Measurements from ENCODE around the gene KRTAP2-2. TPM values are rescaled to one million over a fixed set of nuclear protein-coding genes. Genes with fewer than 3 reads are reported as not detected.

The KRTAP2-2 gene
- polyA plus RNA-seq, 6 donors from 2014 or later = not detected

DNA sequence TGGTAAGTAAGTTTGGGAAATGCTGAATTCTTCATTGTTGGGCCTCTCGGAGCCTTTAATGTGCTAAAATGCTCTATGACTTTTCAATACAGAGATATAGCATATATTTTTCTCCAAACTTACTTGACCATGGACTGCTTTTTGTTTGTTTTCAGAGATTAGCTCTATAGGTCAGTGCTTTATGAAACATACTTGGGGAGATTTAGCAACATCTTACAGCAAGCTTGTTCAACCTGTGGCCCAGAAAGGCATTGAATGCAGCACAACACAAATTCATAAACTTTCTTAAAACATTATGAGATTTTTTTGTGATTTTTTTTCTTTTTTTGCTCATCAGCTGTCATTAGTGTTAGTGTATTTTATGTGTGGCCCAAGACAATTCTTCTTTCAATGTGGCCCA, 45.1 kb downstream of the KRTAP2-2 start:
- Mint-ChIP-seq H3K4me3 (no peak overlapping the region), H3K27ac (no peak overlapping the region), H3K4me1 (peaks cover 0 to 1% (median 0%) of the 10 kb centered on the region in 3 donors), H3K27me3 (peaks cover 0 to 12% (median 0%) of the 10 kb centered on the region in 3 donors), H3K36me3 (no peaks in the 10 kb centered on the region), H3K9me3 (no peaks in the 10 kb centered on the region)
- DNase-seq (no peak), ATAC-seq (ENCODE audit: low read depth in 2 of 2) (no peak)

- H3K36me3 Mint-ChIP-seq = no peaks in the 10 kb centered on the region
- no peak for DNase-seq
- H3K27ac Mint-ChIP-seq = no peak overlapping the region
These were observed 45.7 kb downstream of the KRTAP2-2 start for GRCh38 chr17:41009301-41009760.

GRCh38 chr17:41008811-41009210, 46.2 kb downstream of the KRTAP2-2 start, which contains the start of gene KRTAP3-1:
TSS of gene KRTAP3-1 (minus strand) at chr17:41009128. CDS start at chr17:41009074, 54 bp downstream.
- ATAC-seq (ENCODE audit: low read depth in 2 of 2) = no peak
- Mint-ChIP-seq H3K4me3 (no peak within 1 kb of the TSS), H3K27ac (no peak within 1 kb of the TSS), H3K4me1 (no peaks in the 10 kb centered on the region), H3K27me3 (peaks cover 0 to 22% (median 8%) of the 10 kb centered on the region in 3 donors), H3K9me3 (no peaks in the 10 kb centered on the region), H3K36me3 (no peaks in the 10 kb centered on the region)
- DNase-seq = no peak

More at GRCh38 chr17:41009301-41009760, 45.7 kb downstream of the KRTAP2-2 start:
- no peaks in the 10 kb centered on the region for H3K9me3 Mint-ChIP-seq
- H3K4me1 Mint-ChIP-seq = no peaks in the 10 kb centered on the region
- H3K27me3 Mint-ChIP-seq = peaks cover 0 to 16% (median 3%) of the 10 kb centered on the region in 3 donors
- no peak for ATAC-seq (ENCODE audit: low read depth in 2 of 2)
- H3K4me3 Mint-ChIP-seq = no peak overlapping the region

Other genes with a start within 250 kb of the KRTAP2-2 start
- 100 to 1,000 TPM; 194 to 275 (median 232) TPM for gene KRT10, start 232.6 kb downstream of the KRTAP2-2 start, polyA plus RNA-seq (ENCODE audit: low read depth in 6 of 6)
- not detected for gene KRT12, start 188.0 kb downstream of the KRTAP2-2 start, polyA plus RNA-seq (ENCODE audit: low read depth in 6 of 6)
- gene KRT20, start 170.0 kb downstream of the KRTAP2-2 start, polyA plus RNA-seq (ENCODE audit: low read depth in 6 of 6) = not detected
- gene KRT23, start 117.6 kb downstream of the KRTAP2-2 start, polyA plus RNA-seq (ENCODE audit: low read depth in 6 of 6) = under 1 TPM in 1 of 6 donors, not detected in 5; 0.19 TPM
- gene KRT39, start 88.3 kb downstream of the KRTAP2-2 start, polyA plus RNA-seq (ENCODE audit: low read depth in 6 of 6) = not detected
- gene KRT40, start 70.9 kb downstream of the KRTAP2-2 start, polyA plus RNA-seq (ENCODE audit: low read depth in 6 of 6) = not detected
- gene KRTAP3-3, start 61.1 kb downstream of the KRTAP2-2 start, polyA plus RNA-seq (ENCODE audit: low read depth in 6 of 6) = not detected
- not detected for gene KRTAP3-2, start 55.3 kb downstream of the KRTAP2-2 start, polyA plus RNA-seq (ENCODE audit: low read depth in 6 of 6)
- gene KRTAP3-1, start 46.1 kb downstream of the KRTAP2-2 start, polyA plus RNA-seq (ENCODE audit: low read depth in 6 of 6) = not detected
- not detected for gene KRTAP1-5, start 28.0 kb downstream of the KRTAP2-2 start, polyA plus RNA-seq (ENCODE audit: low read depth in 6 of 6)
- not detected for gene KRTAP1-4, start 25.0 kb downstream of the KRTAP2-2 start, polyA plus RNA-seq (ENCODE audit: low read depth in 6 of 6)
- not detected for gene KRTAP1-3, start 20.4 kb downstream of the KRTAP2-2 start, polyA plus RNA-seq (ENCODE audit: low read depth in 6 of 6)
- not detected for gene KRTAP1-1, start 13.8 kb downstream of the KRTAP2-2 start, polyA plus RNA-seq (ENCODE audit: low read depth in 6 of 6)
- not detected for gene KRTAP2-1, start 7.9 kb downstream of the KRTAP2-2 start, polyA plus RNA-seq (ENCODE audit: low read depth in 6 of 6)
- not detected for gene KRTAP2-3, start 4.9 kb upstream of the KRTAP2-2 start, polyA plus RNA-seq (ENCODE audit: low read depth in 6 of 6)
- gene KRTAP2-4, start 10.6 kb upstream of the KRTAP2-2 start, polyA plus RNA-seq (ENCODE audit: low read depth in 6 of 6) = not detected
- not detected for gene KRTAP4-7, start 28.9 kb upstream of the KRTAP2-2 start, polyA plus RNA-seq (ENCODE audit: low read depth in 6 of 6)
- not detected for gene KRTAP4-8, start 42.9 kb upstream of the KRTAP2-2 start, polyA plus RNA-seq (ENCODE audit: low read depth in 6 of 6)
- gene KRTAP4-16, start 47.0 kb upstream of the KRTAP2-2 start, polyA plus RNA-seq (ENCODE audit: low read depth in 6 of 6) = not detected
- not detected for gene KRTAP4-9, start 50.2 kb upstream of the KRTAP2-2 start, polyA plus RNA-seq (ENCODE audit: low read depth in 6 of 6)
- gene KRTAP4-11, start 63.1 kb upstream of the KRTAP2-2 start, polyA plus RNA-seq (ENCODE audit: low read depth in 6 of 6) = not detected
- gene KRTAP4-12, start 69.0 kb upstream of the KRTAP2-2 start, polyA plus RNA-seq (ENCODE audit: low read depth in 6 of 6) = 1 to 10 TPM in 2 of 6 donors, under 1 TPM in 2, not detected in 2; 0.30 to 3.3 (median 1.3) TPM
- 1 to 10 TPM in 2 of 6 donors, not detected in 4; 1.6 to 2.0 TPM for gene KRTAP4-6, start 85.3 kb upstream of the KRTAP2-2 start, polyA plus RNA-seq (ENCODE audit: low read depth in 6 of 6)
- not detected for gene KRTAP4-5, start 94.6 kb upstream of the KRTAP2-2 start, polyA plus RNA-seq (ENCODE audit: low read depth in 6 of 6)
- not detected for gene KRTAP4-4, start 105.5 kb upstream of the KRTAP2-2 start, polyA plus RNA-seq (ENCODE audit: low read depth in 6 of 6)
- not detected for gene KRTAP4-3, start 113.0 kb upstream of the KRTAP2-2 start, polyA plus RNA-seq (ENCODE audit: low read depth in 6 of 6)
- not detected for gene KRTAP4-2, start 123.0 kb upstream of the KRTAP2-2 start, polyA plus RNA-seq (ENCODE audit: low read depth in 6 of 6)
- gene KRTAP4-1, start 129.7 kb upstream of the KRTAP2-2 start, polyA plus RNA-seq (ENCODE audit: low read depth in 6 of 6) = not detected
- gene KRTAP9-1, start 134.7 kb upstream of the KRTAP2-2 start, polyA plus RNA-seq (ENCODE audit: low read depth in 6 of 6) = not detected
- gene KRTAP9-2, start 171.4 kb upstream of the KRTAP2-2 start, polyA plus RNA-seq (ENCODE audit: low read depth in 6 of 6) = not detected
- gene KRTAP9-3, start 177.2 kb upstream of the KRTAP2-2 start, polyA plus RNA-seq (ENCODE audit: low read depth in 6 of 6) = not detected
- not detected for gene KRTAP9-8, start 182.8 kb upstream of the KRTAP2-2 start, polyA plus RNA-seq (ENCODE audit: low read depth in 6 of 6)
- gene KRTAP9-4, start 194.5 kb upstream of the KRTAP2-2 start, polyA plus RNA-seq (ENCODE audit: low read depth in 6 of 6) = not detected
- not detected for gene KRTAP9-9, start 200.2 kb upstream of the KRTAP2-2 start, polyA plus RNA-seq (ENCODE audit: low read depth in 6 of 6)
- gene KRTAP9-6, start 210.1 kb upstream of the KRTAP2-2 start, polyA plus RNA-seq (ENCODE audit: low read depth in 6 of 6) = not detected
- gene KRTAP9-7, start 220.5 kb upstream of the KRTAP2-2 start, polyA plus RNA-seq (ENCODE audit: low read depth in 6 of 6) = not detected
- gene KRTAP29-1, start 247.6 kb upstream of the KRTAP2-2 start, polyA plus RNA-seq (ENCODE audit: low read depth in 6 of 6) = not detected